Stomach smooth muscle (tissue), 2 donors: ENCODE results near the gene MED27.

Experiments used
- H3K27ac ChIP-seq: one replicate; pipeline ENCODE4 v1.7.0; 2013; ENCODE audit warnings: mild to moderate bottlenecking, low read length, inconsistent platforms
- H3K27me3 ChIP-seq, 2 donors: one replicate each; pipeline ENCODE4 v1.7.0; 2013; ENCODE audit warnings: low read length in 2 of 2; ENCODE audit not compliant: insufficient read depth in 2 of 2, control insufficient read depth in 1 of 2
- H3K36me3 ChIP-seq, 2 donors: one replicate each; pipeline ENCODE4 v1.7.0; 2013; ENCODE audit warnings: low read length in 2 of 2; ENCODE audit not compliant: control insufficient read depth in 2 of 2, insufficient read depth in 2 of 2
- H3K4me1 ChIP-seq: one replicate; pipeline ENCODE4 v1.7.0; 2013; ENCODE audit warnings: low read length; ENCODE audit not compliant: control insufficient read depth, insufficient read depth
- H3K4me3 ChIP-seq, 2 donors: one replicate each; pipeline ENCODE4 v1.7.0; 2013; ENCODE audit warnings: low read length in 2 of 2
- H3K9ac ChIP-seq, 2 donors: one replicate each; pipeline ENCODE4 v1.7.0; 2013; ENCODE audit warnings: low read length in 2 of 2, mild to moderate bottlenecking in 1 of 2
- H3K9me3 ChIP-seq, 2 donors: one replicate each; pipeline ENCODE4 v1.7.0; 2013; ENCODE audit warnings: low read length in 2 of 2; ENCODE audit not compliant: control insufficient read depth in 2 of 2
- donor health status: healthy.
- donor health status: Pancreatic carcinoma.

The MED27 gene

DNA sequence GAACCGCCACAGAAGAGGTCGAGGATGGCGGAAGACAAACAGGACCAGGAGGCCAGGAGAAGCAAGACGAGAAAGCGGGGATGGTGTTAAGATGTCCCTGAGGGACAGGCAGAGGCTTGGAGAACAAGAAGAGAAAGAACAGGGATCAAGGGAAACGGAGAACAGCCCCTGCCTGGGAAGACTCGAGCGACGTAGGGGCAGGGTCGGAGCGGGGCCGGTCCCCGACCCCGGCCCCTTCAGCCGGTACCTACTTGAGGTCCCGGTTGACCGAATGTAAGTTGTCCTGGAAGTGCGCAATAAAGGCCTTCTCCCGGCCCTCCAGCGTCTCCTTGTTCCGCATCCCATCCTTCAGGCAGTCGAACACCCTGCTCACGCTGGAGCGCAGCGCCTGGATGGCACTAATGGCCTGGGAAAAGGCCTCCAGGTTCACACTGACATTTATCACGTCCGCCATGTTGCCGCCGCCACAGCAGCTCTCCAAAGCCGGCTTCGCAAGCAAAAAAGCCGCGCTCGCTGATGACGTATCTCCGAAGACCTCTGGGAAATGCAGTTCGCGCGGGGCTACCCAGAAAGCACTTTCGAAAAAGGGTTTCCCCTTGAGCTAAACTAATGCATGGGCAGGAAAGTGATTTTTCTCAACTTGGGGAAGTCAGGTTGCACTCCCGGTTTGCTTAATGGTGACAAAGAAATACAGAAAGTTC is at the start of gene MED27:
Gene MED27 (minus strand): TSS at position 477 of the 701 bp plus-strand sequence. CDS start 23 bp downstream, at position 454.
- Histone ChIP-seq H3K9me3 (no peaks in the 10 kb centered on the region), H3K27ac (no peak within 1 kb of the TSS), H3K36me3 (peaks cover 10 to 15% of the 10 kb centered on the region in 2 donors), H3K27me3 (no peaks in the 10 kb centered on the region), H3K4me1 (peaks cover 7% of the 10 kb centered on the region), H3K4me3 (peak within 1 kb of the TSS; percentile 82 to 95), H3K9ac (peak within 1 kb of the TSS; percentile 88 to 95)

- Histone ChIP-seq H3K36me3 (no peaks in the 10 kb centered on the region), H3K4me3 (no peak overlapping the region), H3K9ac (no peak overlapping the region), H3K27me3 (peaks cover 45 to 51% of the 10 kb centered on the region in 2 donors), H3K9me3 (no peaks in the 10 kb centered on the region), H3K27ac (no peak overlapping the region), H3K4me1 (no peaks in the 10 kb centered on the region)
These were observed 48.3 kb upstream of the MED27 start for GRCh38 chr9:132127888-132128534.

DNA sequence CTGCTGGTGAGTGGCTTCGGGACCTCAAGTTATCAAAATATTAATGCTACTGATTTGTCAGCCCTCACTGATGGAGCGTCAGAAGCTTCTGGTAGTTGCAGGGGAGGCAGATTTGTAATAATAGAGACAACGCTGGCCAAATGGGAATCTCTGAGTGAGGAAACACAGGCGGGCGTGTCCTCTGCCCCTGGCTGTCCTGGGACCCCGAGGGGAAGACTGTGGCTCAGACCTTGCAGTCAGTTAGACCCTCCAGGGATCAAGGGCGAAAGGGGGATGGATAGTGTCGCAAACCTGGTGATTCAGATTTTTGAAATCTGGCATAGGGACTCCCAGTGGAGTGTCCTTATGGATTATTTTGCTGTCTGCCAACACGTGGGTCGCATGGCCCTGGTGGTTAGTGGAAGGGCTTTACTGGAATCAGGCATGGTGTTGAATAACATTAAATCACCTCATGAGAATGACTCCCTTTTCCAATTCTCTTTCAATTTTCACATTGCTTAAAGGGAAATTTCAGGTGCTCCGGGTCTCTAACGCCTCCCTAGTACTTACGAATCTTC is 47.1 kb upstream of the MED27 start:
- Histone ChIP-seq H3K27ac (no peak overlapping the region), H3K4me1 (no peaks in the 10 kb centered on the region), H3K9ac (no peak overlapping the region), H3K4me3 (no peak overlapping the region), H3K36me3 (no peaks in the 10 kb centered on the region), H3K27me3 (peaks cover 40 to 47% of the 10 kb centered on the region in 2 donors), H3K9me3 (no peaks in the 10 kb centered on the region)

GRCh38 chr9:132125944-132126679 is 46.4 kb upstream of the MED27 start:
- H3K9me3 ChIP-seq, result no peaks in the 10 kb centered on the region
- H3K4me3 ChIP-seq, result no peak overlapping the region
- peaks cover 38 to 53% of the 10 kb centered on the region in 2 donors for H3K27me3 ChIP-seq
- no peak overlapping the region for H3K9ac ChIP-seq
- H3K36me3 ChIP-seq, result no peaks in the 10 kb centered on the region
- no peaks in the 10 kb centered on the region for H3K4me1 ChIP-seq
- H3K27ac ChIP-seq, result no peak overlapping the region

- no peak overlapping the region for H3K4me3 ChIP-seq
- peaks cover 32 to 48% of the 10 kb centered on the region in 2 donors for H3K27me3 ChIP-seq
- no peaks in the 10 kb centered on the region for H3K9me3 ChIP-seq
- no peaks in the 10 kb centered on the region for H3K36me3 ChIP-seq
- H3K27ac ChIP-seq, result no peak overlapping the region
- H3K9ac ChIP-seq, result no peak overlapping the region
- H3K4me1 ChIP-seq, result no peaks in the 10 kb centered on the region
These were observed 45.7 kb upstream of the MED27 start for GRCh38 chr9:132125361-132125760.

GRCh38 chr9:132124800-132125199 is 45.1 kb upstream of the MED27 start:
- Histone ChIP-seq H3K9me3 (no peaks in the 10 kb centered on the region), H3K27me3 (peaks cover 32 to 47% of the 10 kb centered on the region in 2 donors), H3K36me3 (no peaks in the 10 kb centered on the region), H3K4me1 (no peaks in the 10 kb centered on the region), H3K4me3 (no peak overlapping the region), H3K27ac (no peak overlapping the region), H3K9ac (no peak overlapping the region)

DNA sequence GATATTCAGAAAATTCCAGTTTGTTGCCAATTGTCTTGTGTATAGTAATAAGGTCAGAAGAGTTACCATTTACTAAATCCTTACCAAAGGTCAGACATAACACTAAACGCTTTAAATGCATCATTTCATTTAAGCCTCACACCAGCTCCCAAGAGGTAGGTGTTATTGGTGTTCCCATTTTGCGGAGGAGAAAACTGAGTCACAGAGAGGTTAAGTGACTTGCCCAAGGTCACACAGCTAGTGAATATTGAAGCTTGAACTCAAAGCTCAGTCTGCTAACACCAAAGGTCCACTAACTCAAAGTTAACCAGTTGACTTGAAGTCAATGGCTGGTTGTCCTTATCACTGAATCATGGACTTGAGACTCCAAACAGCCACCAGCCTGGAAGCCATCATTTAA is 41.4 kb upstream of the MED27 start:
- Histone ChIP-seq H3K9ac (no peak overlapping the region), H3K4me1 (no peaks in the 10 kb centered on the region), H3K9me3 (no peaks in the 10 kb centered on the region), H3K36me3 (no peaks in the 10 kb centered on the region), H3K4me3 (no peak overlapping the region), H3K27ac (no peak overlapping the region), H3K27me3 (peaks cover 25 to 26% of the 10 kb centered on the region in 2 donors)

- peaks cover 12 to 18% of the 10 kb centered on the region in 2 donors for H3K27me3 ChIP-seq
- no peaks in the 10 kb centered on the region for H3K4me1 ChIP-seq
- no peak overlapping the region for H3K9ac ChIP-seq
- H3K27ac ChIP-seq, result no peak overlapping the region
- H3K4me3 ChIP-seq, result no peak overlapping the region
- H3K36me3 ChIP-seq, result no peaks in the 10 kb centered on the region
- H3K9me3 ChIP-seq, result no peaks in the 10 kb centered on the region
These were observed 38.0 kb upstream of the MED27 start for GRCh38 chr9:132117694-132118093.

DNA sequence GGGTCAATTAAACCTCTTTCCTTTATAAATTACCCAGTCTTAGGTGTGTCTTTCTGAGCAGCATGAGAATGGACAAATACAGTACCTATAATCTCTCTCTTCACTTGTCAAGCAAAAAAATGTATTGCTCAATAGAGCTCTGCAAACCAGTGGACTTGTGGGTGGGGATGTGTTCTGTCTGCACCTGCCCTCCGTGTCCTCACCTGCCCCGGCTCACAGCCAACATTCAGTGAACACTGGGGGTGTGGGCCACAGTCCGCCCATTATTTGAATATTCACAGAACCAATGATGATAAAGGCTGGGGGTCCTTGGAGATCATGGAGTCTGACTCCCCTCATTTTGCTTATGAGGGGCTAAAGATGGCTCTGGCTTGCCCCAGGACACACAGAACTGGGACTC is 36.9 kb upstream of the MED27 start:
- H3K4me1 ChIP-seq, result no peaks in the 10 kb centered on the region
- H3K36me3 ChIP-seq, result no peaks in the 10 kb centered on the region
- peaks cover 9 to 15% of the 10 kb centered on the region in 2 donors for H3K27me3 ChIP-seq
- H3K4me3 ChIP-seq, result no peak overlapping the region
- no peak overlapping the region for H3K27ac ChIP-seq
- no peaks in the 10 kb centered on the region for H3K9me3 ChIP-seq
- no peak overlapping the region for H3K9ac ChIP-seq

DNA sequence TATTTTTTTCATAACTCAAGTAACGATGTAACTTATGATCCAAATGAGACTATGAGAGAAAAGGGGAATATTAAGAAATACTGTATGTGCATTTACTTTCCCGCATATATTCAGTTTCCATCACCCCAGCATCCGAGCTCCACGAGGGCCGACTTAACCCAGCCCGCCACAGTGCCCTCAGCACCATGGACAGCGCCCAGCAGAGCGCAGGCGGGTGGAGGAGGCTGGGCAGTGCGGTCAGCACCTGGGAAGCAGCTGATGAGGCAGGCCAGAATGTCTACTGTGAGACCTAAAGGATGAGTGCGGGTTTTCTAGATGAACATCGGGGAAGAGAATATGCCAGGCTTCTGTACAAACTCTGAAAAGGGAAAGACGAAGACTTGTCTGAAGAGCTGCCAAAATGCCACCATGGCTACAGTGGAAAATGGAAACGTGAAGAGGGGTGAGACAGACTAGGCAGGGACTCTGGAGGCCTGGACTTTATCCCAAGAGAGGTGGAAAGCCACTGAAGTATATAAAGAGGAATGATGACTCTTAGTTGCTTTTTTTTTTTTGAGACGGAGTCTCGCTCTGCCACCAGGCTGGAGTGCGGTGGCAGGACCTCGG is 34.5 kb upstream of the MED27 start:
- Histone ChIP-seq H3K9ac (no peak overlapping the region), H3K4me3 (no peak overlapping the region), H3K4me1 (no peaks in the 10 kb centered on the region), H3K27me3 (peaks cover 2 to 17% of the 10 kb centered on the region in 2 donors), H3K36me3 (no peaks in the 10 kb centered on the region), H3K27ac (no peak overlapping the region), H3K9me3 (no peaks in the 10 kb centered on the region)
